Astrocyte of the hippocampus (primary cell): ENCODE measurements around the gene MAPK1.
"Not testable (repeated sequence)": the region's sequence is repeated elsewhere in the genome, so short reads cannot be mapped to it uniquely, and the experiment has no call there.

Experiments used
- DNase-seq: peaks from one replicate; pipeline ENCODE4 v3.0.0; 2011; ENCODE audit warnings: low read depth, low spot score

Gene MAPK1

DNA sequence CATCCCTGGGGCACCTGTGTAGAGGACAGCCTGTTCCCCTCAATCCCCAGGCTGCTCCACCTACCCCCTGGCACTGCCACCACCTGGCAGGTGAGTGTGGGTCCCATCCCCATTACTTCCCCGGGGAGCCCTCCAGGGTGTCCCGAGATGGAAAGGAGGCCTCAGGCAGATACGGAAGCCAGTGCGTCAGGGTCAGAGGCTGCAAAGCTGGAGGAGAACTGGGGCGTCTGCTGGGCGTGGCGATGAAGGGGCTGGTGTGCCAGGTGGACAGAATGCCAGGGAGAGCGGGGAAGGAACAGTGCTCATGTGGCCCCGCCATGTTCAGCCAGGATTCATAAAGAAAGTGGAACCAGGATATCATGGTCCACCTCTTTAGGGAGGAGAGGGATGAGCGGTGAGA, 139.7 kb downstream of the MAPK1 start:
- no peak for DNase-seq

DNA sequence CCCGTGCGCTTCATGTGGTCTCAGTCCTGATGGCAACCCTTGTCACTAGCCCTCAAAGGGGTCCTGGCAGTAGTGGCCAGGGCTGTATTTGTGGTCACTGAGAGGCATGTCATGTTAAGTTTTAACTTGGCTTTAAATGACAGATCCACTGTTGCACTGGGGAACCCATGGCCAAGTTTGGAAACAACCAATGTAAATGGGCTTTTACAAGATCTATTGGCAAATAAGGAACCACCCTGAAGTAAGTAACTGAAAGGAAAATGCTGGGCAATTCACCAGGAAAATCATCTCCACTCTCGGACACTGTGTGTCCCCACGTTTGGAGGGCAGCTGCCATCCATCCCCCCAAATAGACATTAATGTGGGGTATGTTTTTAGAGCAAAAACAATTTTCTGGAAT, 140.3 kb downstream of the MAPK1 start:
- DNase-seq = no peak

DNA sequence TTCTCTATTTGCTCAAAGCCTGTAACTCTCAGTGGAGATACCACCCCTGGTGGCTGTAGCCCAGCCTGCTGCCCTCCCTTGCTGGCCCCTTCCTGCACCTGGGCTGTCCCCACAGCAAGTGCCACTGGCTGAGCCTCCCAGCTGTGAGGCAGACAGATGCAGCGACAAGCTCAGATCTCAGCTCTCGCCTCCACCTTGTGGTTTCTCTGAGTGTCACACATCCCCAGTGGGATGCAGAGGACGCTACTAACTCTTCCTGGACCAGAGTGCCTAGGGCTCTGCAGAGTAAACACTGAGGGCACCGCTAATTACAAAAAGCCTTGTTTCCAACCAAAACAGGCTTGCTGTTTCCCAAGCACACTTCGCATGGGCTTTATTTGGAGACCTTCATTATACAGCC, 140.8 kb downstream of the MAPK1 start:
- DNase-seq = no peak

DNA sequence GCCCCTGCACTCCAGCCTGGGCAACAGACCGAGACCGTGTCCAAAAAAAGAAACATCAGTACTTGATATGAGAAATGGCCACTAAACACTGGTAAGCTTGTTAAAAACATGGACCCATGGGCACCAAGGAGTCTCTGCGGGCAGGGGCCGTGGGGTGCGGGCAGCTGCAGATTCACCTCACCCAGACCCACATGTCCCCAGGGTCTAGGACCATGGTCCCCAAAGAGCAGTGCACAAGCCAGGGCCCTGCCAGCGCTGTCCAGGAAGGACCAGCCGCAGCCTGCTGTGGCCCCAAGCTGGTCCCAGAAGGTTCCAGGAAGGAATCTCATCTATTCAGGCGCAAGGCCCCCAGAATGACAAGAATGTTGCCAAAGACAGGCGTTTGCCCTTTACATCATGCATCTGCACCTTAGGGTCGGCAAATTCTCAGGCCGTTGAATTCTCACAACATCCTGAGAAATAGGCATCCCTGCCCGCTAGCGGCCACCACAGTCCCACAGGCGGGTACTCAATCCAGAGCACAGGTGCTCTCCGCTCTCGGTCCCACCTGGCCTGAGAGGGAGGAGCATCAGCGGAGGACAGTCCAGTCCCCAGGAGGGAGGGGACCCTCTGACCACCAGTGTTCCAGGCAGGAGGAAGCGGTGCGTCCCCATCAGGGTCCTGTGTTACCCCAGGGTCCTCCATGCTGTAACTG, 141.3 kb downstream of the MAPK1 start:
- no peak for DNase-seq

DNA sequence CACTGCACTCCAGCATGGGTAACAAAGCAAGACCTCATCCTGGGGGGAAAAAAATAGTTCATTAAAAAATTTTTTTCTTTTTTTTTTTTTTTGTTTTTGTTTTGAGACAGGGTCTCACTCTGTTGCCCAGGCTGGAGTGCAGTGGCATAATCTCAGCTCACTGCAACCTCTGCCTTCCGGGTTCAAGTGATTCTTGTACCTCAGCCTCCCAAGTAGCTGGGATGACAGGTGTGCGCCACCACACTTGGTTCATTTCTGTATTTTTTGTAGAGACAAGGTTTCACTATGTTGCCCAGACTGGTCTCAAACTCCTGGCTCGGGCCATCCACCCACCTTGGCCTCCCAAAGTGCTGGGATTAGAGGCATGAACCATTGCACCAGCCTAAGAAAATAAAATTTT, 142.9 kb downstream of the MAPK1 start:
- DNase-seq = not testable (repeated sequence)

DNA sequence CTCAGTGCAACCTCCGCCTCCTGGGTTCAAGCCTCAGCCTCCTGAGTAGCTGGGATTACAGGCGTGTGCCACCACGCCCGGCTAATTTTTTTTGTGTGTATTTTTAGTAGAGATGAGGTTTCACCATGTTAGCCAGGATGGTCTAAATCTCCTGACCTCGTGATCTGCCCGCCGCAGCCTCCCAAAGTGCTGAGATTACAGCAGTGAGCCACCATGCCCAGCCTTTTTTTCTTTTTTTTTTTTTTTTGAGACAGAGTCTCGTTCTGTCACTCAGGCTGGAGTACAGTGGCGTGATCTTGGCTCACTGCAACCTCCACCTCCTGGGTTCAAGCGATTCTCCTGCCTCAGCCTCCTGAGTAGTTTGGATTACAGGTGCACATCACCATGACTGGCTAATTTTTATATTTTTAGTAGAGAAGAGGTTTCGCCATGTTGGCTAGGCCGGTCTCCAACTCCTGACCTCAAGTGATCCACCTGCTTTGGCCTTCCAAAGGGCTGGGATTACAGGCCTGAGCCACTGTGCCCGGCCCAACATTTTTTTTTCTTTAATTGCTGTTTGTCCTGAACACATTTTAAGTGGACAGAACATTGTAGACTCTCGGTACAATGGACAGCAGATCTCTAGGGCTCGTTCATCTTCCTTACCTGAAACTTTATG, 146.1 kb downstream of the MAPK1 start:
- DNase-seq = not testable (repeated sequence)

DNA sequence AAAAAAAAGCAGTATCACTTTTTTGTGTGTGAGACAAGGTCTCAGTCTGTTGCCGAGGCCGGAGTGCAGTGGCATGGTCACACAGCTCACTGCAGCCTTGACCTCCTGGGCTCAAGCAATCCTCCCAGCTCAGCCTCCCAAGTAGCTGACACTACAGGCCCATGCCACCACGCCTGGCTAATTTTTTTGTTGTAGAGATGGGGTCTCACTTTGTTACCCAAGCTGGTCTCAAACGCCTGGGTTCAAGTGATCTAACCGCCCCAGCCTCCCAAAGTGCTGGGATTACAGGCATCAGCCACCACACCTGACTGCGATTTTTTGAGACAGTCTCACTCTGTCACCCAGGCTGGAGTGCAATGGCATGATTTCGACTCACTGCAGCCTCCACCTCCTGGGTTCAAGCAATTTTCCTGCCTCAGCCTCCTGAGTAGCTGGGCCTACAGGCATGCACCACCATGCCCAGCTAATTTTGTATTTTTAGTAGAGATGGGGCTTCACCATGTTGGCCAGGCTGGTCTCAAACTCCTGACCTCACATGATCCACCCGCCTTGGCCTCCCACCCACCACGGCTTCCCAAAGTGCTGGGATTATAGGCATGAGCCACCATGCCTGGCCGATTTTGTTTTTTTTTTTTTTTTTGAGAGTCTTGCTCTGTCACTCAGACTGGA, 147.1 kb downstream of the MAPK1 start:
- DNase-seq = not testable (repeated sequence)

DNA sequence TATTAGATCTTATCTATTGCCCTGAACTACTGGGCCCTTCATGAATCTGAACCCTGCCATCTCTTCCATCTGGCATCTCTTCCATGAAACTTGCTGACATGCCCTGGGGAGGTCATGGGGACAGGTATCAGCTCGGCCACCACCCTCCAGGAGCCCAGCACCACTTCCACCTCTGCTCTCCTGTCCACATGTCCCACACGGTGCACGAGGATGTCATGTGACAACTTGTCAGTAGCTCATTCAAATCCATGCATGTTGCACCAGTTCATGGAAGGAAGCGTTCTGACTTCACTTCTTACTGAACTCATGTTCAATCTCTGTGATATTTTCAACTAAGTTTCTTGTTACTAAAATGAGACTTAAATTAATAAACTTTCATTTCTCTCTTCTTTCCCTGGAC, 148.4 kb downstream of the MAPK1 start:
- DNase-seq = no peak

DNA sequence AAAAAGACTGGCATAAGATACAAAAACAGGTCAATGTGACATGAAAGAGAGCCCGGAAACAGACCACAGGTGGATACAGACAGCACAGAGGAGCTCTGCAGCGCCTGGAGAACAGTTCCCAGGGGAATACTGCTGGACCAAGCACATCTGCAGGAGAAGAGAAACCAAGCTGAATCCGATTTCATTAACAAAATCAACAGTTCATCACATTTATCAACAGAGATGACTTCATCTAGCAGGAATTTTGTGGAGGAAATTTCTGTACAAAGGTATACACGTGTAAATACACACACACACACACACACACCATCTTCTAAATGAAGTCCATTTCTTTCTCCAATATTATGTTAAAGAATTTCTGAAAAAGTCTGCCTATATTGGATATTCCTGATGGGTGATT, 148.9 kb downstream of the MAPK1 start:
- no peak for DNase-seq

DNA sequence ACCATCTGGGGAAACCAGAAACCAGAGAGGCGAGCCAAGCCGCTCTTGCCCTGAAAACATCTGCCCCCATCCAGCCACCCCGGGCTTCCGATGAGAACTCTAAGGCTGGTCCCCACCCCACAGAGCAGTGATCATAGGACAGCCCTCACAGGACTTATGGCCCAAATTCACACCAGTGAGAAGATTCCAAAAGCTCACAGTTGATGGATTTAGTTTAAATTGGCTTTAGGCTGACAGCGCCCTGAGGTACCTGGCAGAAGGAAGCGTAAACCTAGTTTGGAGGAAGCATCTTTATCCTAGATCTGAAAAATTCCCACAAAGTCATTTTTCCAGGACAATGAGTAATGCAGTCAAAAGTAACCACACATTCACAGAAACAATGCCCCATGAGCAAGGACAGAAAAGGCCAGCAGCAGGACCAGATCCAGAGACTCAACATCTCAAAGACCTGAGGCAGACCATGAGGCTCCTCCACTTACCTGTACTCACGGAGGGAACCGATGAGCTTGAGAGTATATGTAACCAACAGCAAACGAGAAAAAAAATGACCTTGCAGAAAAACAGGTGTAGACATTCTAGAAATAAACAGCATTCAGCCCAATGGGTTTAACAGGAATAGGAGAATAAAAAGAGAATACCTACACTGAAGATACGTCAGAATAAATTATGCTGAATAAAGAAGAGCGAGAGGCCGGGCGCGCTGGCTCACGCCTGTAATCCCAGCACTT, 150.9 kb downstream of the MAPK1 start:
- DNase-seq = not testable (repeated sequence)

DNA sequence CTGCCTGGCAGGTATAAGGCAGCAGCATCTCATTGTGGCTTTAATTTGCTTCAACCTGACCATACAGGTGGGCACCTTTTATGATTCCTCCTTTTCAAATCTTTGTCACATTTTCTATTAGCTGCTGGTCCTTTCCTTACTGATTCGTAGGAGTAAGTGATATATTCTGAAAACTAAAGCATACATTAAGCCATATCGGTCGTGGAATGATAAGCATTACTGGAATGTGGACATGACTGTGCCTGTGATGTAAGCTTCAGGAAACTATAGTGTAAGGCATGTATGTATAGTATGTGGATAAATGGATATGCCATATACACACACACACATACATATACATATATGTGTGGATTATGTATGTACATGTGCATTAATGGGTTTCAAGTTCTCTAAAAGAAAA, 152.7 kb downstream of the MAPK1 start:
- no peak for DNase-seq

DNA sequence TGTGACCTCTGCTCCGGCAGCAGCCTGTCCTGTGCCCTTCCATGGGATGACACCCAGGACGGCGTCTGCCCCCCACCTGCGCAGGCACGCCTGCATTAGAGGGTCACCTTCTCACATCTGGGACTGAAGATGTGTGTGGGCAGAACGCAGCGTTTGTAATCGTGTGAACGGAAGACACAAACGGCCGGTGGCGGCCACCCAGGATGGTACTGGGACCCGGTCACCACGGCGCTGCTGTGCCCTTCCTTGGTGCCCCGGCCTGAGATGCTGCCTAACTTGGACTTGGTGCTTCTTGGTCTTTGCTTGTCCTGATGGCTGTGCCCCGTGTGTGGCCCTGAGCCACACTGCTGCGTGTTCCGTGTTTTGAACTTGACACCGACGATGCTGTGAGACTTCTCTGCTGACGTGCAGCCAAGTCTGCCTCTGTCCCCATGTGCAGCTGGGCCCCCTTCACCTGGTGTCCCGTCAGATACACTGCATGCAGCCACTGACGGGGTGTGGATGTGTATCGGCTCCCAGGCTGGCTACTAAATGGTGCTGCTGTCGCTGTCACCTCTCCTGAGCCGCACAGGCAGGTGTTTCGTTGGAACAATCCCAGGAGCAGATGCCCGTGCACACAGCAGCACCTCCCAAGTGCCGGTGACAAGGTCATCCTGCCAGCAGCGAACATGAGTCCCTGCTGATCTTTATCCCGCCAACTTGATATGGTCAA, 153.2 kb downstream of the MAPK1 start:
- no peak for DNase-seq

DNA sequence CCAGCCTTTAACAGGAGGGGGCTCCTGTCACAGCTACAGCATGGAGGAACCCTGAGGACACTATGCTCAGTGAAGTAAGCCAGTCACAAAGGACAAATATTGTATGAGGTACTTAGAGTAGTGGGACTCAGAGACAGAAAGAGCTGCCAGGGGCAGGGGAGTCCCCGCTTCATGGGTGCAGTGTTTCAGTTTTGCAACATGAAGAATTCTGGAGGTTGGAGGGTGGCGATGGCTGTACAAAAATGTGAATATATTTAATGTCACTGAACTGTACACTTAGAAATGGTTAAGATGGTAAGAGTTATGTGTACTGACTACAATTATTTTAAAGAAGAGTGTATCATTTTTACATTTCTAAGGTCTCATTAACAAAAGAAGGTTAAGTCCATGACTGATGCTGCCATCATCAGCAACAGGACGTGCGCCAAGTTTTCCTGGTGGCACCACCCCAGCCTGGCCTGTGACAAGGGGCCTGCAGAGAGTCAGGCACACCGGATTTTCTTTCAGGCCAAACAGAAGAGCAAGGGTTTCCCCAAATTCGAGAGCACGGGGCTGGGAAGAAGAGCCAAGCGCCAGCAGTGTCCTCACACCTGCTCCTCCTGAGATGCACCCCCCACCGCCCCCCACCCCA, 153.9 kb downstream of the MAPK1 start:
- no peak for DNase-seq

DNA sequence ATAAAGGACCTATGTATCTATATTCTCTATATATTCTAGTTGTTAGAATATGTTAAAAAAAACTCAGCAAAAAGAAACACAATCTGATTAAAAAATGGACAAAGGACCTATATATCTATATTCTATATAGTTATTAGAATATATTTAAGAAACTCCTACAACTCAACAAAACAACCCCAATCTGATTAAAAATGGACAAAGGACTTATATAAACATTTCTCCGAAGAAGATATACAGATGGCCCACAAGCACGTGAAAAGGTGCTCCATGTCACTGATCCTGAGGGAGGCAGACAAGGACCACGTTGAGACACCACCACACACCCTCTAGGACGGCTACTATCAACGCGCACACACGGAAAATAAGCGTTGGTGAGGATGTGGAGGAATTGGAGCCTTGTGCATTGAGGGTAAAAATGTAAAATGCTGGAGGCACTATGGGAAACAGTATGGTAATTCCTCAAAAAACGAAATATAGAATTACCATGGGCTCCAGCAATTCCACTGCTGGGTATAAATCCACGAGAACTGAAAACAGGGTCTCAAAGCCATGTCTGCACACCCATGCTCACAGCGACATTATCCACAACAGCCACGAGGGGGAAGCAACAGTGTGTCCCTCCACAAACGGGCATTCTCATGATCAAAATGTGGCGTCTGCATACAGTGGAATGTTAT, 154.6 kb downstream of the MAPK1 start:
- peak; percentile 88 for DNase-seq

DNA sequence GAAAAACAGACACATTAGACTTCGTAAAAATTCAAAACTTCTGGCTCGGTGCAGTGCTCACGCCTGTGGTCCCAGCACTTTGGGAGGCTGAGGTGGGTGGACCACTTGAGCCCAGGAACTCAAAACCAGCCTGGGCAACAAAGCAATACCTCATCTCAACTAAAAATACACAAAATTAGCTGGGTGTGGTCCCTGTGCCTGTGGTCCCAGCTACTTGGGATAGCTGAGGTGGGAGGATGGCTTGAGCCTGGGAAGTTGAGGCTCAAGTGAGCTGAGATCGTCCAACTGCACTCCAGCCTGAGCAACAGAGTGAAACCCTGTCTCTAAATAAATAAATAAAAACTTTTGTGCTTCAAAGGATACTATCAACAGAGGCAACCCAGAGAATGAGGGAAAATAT, 155.6 kb downstream of the MAPK1 start:
- no peak for DNase-seq

DNA sequence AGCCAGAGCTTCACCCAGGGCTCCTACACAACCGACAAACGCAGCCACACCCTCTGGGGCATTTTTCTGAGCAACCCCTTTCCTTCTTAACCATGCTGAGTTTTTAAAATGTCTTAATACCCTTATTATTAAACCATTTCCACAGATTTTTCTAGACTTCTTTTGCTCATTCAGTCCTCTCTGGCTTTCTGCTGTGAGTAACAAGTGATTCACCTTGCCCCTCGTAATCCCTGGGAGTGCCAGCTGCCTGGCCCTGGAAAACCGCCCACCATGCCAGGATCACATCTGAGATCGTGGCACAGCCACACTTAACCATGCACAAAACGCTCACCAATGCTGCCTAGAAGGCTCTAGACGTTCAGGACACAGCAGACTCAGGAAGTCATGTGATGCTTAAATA, 157.3 kb downstream of the MAPK1 start:
- no peak for DNase-seq

DNA sequence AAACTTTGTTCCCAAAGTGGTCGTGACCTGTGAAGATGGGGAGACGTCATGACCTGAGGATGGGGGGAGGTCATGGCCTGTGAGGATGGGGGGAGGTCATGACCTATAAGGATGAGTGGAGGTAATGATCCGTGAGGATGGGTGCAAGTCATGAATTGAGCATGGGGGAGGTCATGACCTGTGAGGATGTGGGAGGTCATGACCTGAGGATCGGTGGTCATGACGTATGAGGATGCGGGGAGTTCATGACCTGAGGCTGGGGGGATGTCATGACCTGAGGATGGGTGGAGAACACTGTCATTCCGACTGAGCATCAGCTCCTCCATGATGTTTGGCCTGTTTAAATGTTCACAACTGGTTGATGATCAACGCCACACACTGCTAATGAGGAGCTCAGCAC, 157.8 kb downstream of the MAPK1 start:
- no peak for DNase-seq

DNA sequence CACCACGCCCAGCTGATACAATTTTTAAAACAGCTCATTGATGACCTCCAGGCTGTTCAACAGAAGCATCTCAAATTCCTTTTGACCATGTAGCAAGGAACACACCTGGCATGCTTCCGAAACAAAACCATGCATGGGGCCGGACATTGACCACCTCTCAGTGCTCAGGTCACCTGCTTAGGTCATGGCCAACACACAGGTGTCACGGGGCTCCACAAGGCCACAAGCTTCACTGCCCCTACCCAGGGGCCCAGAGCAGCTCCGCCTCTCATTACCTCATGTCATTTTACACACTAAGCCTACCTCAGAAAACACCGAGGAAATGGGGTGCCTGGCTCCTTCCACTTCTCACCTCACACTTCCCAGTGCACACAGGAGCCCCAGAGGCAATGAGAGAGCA, 158.5 kb downstream of the MAPK1 start:
- DNase-seq = no peak

DNA sequence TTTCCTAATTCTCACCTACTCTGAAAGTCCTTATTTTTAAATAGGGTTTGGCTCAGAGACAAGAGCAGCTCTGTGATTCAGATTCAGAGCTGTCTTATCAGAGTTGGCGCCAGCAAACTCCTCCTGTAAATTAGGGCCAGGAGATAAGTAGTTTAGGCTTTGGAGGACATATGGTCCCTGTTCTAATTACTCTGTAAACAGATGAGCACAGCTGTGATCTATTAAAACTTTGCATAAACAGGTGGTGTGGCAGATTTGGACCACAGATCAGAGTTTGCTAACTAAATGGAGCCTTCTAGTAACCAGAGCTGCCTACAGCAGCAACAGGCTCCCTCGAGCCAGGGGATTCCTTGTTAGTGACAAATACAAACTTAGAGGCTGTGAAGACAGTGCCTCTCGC, 159.8 kb downstream of the MAPK1 start:
- DNase-seq = no peak
